SIG-M5 (cell line): ENCODE data around the gene ATRIP.
"Not testable (repeated sequence)": the region's sequence is repeated elsewhere in the genome, so short reads cannot be mapped to it uniquely, and the experiment has no call there.

Source experiments
- DNase-seq: peaks from one replicate; lab custom pipeline; 2025; lab: John Stamatoyannopoulos, UW

Gene ATRIP

GRCh38 chr3:48446425-48447193 lies at the start of gene ATRIP:
Gene ATRIP (plus strand): TSS chr3:48446737. CDS start chr3:48446846, 109 bp downstream.
- peak; percentile 19 for DNase-seq

DNA sequence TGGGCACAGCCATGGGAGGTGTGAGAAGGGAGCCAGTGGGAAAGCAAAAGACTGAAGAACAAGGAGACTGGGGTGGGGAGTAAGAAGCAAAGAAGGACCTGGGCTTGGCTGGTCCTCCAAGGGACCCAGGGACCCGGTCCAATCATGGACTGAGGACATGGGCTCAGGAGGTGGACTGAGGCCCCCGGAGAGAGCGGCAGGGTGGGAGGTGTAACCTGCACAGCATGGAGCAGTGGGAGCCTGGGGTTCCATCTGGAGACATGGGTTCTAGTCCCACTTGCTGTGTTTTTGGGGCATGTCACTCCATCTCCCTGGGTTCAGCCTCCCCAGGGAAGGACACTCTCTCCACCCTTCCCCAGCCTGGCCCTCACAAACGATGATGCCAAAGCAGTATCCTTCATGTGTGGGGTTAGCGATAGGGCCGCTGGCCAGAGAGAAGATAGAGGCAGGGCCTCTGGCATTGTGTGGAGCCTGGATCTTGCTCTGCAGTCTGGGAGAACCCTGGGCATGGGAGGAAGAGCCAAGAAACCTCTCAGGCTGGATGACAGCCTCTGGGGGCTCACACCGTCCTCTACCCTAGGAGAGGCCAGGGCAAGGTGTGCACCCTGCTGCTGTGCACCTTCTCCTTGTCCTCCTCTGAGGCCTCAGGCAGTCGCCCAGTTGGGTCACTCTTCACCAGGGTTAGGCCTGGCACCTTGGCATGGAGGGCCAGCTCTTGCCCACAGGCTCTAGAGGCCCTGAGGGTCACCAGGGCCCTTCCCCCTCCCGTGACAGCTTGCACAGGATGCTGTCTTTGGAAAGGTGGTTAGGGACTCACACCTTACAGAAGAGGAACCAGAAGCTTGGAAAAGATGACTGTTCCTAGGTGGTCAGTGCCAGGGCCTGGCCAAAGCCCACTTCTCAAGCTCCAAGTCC lies 48.5 kb upstream of the ATRIP start:
- DNase-seq, result no peak

GRCh38 chr3:48398701-48399386 lies 47.7 kb upstream of the ATRIP start:
- no peak for DNase-seq

DNA sequence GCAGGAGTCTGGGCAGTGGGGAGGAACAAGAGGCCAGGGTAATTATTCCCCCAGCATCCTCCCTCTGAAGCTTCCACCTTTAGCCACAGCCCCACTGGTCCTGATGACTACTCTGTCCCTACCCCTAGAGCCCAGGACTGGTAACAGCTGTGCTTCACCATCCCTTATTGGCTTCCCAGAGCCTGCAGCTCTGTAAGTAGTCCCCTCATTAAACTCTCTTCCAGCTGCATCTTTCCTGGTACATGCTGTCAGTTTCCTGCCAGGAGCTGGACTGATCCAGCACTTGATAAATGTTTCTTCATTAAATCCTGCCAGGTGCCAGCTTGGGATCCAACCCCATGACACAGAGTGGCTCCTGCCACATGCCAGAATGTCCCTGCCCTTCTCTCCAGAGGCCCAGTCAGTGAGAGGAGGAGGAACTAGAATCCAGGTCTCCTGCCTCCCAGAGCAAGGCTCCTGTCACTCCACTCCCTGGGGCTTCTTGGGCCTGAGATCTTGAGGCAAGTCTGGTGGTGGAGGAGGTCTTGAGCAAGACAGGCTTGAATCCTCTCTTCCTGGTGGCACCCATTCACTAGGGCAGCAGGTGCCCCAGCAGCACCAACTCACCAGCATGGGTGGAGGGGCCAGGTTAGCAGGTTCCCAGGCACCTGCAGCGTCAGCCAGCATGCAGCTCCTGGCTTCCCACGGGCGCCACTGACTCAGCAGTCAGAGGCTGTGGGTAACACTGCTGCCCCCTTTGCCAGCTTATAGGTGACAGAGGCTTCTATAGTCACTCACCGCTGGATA lies 47.0 kb upstream of the ATRIP start:
- no peak for DNase-seq

DNA sequence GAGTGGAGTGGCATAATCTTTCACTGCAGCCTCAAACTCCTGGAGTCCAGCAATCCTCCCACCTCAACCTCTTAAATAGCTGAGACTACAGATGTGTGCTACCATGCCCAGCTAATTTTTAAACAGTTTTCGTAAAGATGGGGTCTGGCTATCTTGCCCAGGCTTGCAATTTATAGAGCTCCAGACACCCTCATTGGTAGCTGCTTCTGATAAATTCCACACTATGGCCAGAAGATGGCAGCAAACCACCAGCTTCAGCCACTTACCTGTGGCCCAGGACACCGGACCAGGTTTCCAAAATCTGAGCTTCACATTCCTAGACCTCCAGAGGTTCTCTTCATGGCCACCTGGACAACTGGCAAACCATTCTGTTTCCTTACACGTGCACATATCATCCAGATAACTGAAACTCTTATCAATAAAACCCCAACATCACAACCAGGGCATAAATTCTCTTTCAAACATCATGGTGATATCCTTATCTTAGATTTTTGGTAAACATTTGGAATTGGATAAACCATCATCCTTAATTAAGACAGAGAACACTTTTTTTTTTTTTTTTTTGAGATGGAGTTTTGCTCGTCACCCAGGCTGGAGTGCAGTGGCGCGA lies 45.6 kb upstream of the ATRIP start:
- no peak for DNase-seq

- DNase-seq, result not testable (repeated sequence)
Measured at GRCh38 chr3:48401434-48401901, 45.1 kb upstream of the ATRIP start.

DNA sequence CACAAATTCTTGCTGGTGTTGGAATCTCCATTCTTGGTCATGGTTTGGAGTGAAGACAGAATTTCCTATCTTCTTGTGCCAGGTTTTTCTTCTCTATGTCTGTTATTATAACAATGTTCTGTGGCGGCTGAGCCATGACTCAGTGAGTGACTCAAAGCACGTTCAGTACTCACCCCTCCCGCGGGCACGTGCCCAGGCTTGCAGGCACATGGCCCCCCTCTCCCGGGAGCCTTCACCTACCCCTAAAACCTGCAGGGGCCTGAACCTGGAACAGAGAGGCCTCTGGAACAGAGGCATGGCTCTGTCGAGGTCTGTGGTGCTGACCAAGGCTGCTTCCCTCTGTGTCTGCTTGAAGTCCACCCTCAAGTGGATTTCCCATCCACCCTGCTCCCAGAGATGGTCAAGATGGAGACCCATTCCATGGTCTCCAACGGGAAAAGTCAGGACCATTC lies 44.2 kb upstream of the ATRIP start:
- no peak for DNase-seq

DNA sequence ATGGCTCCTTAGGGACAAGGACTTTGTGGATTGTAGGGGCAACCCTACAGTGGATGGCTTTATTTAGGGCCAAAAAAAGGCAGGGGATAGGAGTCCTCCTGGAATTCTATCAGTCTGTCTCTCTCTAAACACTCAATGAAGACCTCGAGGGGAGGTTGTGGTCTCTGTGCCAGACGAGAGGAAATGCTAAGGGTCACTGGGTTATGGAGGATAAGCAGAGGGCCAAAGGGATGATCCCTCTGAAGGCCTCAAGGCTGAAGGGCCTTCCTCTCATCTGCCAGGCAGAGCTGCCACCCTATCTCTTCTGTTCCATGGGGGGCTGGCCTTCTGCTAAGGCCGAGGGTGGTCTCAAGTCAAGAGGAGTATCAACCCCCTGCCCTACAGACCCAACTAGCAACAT lies 43.6 kb upstream of the ATRIP start:
- no peak for DNase-seq

DNA sequence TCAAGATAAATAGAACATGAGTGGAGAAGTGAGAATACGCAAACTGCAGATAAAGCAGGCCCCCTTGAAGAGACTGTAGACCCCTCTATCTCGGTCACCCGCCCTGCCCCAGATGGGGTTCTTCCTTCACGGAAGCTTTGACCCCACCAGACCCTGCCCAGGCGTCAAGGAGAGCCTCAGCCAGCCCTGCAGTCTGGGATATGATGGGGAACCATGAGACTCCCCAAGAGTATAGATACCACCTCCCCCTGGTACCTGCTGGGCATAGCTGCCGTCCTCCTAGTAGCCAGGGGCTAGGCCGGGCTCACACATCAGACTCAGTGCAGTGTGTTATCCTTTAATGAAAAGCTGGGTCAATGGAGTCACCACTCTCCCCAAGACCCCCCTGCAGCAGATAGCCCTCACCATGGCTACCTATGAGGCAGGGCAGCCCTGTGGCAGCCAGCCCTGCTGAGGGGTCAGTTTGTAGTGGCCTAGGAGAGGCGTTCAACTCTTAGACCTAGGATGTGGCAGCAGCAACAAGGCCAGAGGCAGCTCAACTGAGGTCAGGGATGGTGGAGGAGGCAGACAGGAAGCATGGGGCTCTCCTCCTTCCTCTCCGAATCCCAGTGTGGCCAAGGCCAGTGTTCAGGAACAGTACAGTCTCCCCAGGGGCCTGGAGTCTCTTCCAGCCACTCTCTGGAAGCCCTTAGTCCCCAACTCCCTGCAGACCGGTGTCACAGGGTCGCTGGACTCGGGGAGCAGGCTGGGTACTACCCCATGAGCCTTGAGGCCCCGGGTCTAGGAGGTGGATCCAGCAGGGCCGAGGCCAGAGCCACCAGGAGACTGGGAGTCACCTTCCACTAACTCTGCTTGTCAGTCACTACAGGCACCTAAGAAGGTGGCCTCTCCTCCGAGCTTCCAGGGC lies 42.8 kb upstream of the ATRIP start:
- no peak for DNase-seq

- DNase-seq, result no peak
Measured at GRCh38 chr3:48404440-48405342, 41.8 kb upstream of the ATRIP start.

- no peak for DNase-seq
Measured at GRCh38 chr3:48405343-48405881, 41.1 kb upstream of the ATRIP start.

GRCh38 chr3:48405971-48406370 lies 40.6 kb upstream of the ATRIP start:
- DNase-seq, result no peak

- no peak for DNase-seq
Measured at GRCh38 chr3:48406443-48407431, 39.8 kb upstream of the ATRIP start.

DNA sequence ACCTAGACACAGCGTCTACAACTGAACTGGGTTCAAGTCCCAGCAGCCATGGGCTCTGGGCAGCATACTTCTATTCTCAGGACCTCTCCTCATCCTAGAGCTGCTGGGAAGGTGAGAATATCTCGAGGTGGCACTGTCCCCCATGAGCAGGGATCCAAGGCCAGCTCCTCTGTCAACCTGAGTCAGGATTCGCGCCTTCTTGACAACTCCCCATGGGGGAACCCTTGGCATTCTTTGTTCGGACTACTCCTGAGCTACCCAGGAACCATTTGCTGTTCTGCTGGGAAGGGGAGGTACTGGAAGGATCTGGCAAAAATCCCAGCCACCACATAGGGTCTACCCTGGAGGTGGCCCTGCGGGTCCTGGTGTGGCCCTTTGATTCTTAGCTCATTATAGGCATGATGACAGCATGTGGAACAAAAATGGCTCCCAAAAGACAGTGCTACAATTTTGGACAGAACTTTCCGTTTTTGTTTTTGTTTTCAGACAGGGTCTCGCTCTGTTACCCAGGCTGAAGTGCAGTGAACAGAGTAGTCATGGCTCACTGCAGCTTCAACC lies 38.9 kb upstream of the ATRIP start:
- DNase-seq, result no peak

GRCh38 chr3:48408823-48409281 lies 37.7 kb upstream of the ATRIP start:
- no peak for DNase-seq

DNA sequence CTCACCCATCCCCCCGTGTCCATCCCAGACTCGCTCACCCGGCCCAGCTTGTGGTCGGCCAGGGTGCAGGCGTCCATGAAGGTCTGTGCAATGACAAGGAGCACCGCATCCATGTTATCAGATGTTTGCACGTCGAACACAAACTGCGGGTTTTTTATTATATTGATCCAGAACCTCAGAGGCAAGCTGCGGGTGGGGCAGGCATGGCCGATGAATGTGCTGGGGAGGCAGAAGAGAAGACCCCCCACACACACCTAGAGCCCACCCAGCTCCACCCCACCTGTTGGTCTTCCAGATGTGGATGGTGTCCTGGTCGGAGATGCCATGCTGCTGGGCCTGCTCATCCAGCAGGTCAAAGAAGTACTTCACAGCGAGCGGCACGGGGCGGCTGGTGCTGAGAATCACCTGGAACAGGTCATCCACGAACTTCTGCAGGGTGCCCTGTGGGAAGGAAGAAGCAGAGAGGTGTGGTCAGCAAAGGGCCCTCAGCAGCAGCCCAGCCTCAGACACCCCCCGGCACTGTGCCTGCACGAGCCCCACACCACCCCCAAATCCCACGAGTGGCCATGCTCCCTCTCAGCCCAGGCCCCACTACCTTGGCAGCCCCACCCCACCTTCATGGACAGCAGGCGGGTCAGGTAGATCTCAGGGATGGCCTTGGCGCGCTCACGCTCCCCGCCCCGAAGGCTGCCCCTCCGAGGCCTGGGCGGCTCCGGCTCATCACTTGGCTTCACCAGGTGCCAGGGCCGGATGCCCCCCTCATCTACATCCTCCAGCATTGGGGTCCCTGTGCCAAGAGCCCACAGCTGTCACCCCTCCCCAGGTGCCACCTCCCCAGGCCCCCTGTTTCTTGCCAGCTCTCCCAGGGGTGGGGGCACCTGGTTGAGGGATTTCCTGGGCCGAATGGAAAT lies 37.0 kb upstream of the ATRIP start:
- no peak for DNase-seq
